ENCODE measurements around the gene CYBC1.

CYBC1 gene

DNA sequence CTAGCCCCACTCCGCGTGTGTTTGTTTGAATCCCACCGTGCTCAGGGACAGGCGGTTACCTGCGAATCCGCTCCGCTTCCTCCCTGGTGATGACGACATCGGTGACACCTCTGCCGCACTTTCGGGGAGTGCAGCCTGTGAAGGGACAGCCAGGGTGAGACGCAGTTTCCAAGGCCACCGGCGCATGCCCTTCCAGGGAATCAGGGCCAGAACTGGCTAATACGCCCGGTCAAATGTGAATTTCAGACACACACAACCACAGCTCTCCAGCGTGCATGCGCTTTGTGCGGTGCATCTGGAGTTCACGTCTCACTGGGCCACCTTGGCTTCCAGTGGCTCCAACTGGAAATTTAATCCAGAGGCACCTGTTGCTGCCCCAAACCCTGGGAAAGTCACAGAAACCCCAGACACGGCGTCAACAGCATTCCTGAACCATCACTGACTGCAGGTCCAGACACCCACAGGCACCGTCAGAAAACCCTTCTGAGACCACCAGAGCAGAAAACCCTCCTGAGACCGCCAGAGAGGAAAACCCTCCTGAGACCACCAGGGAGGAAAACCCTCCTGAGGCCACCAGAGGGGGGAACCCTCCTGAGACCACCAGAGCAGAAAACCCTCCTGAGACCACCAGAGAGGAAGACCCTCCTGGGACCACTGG lies 39.0 kb downstream of the CYBC1 start:
- no peak overlapping the region for H3K9ac ChIP-seq (ENCODE audit: low read depth, low read length)
- no peak overlapping the region for H3K4me2 ChIP-seq (ENCODE audit: low read length)
- no peak overlapping the region for H3K4me3 ChIP-seq (ENCODE audit: low read length)
- no peaks in the 10 kb centered on the region for H3K36me3 ChIP-seq (ENCODE audit: insufficient read depth, low read length)
- no peaks in the 10 kb centered on the region for H3K27me3 ChIP-seq (ENCODE audit: control insufficient read depth, insufficient read depth, low read length)
- H3K9me3 ChIP-seq (replicated peaks; ENCODE audit: low read length): no peaks in the 10 kb centered on the region
- peaks cover 25% of the 10 kb centered on the region for H3K4me1 ChIP-seq (ENCODE audit: control insufficient read depth, insufficient read depth, low read length)

DNA sequence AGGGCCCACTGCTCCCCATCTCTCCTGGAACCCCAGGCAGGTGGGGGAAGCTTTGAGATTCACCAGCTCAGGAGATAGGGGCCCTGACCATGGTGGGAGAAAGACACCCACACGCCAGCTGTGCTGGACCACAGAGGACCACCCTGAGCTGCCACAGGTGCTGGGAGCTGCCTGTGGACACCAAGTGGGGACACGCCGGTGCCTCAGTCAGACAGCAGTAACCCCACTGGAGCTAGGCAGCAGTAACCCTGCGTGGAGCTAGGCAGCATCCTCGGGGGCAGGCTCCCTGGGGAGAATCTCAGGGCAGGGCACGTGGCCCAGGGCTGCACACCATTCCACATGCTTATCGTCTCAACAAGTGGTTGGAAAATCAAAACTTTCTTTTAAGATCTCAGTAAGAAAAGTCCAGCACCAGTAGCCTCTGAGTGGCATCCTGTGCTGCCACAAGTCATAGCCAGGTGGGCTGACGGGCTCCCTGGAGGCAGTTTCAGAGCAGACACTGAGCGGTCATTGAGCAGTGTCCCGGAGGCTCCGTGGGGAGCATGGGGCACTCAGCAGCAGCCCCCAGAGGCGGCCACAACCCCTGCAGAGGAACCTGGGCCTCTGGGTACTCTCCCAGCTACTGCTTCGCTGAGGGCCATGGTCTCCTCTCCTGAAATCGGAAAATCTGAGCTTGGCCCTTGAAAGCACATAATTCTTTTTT lies 40.4 kb downstream of the CYBC1 start:
- no peaks in the 10 kb centered on the region for H3K9me3 ChIP-seq (replicated peaks; ENCODE audit: low read length)
- no peak overlapping the region for H3K9ac ChIP-seq (ENCODE audit: low read depth, low read length)
- no peak overlapping the region for H3K4me2 ChIP-seq (ENCODE audit: low read length)
- peaks cover 26% of the 10 kb centered on the region for H3K4me1 ChIP-seq (ENCODE audit: control insufficient read depth, insufficient read depth, low read length)
- peaks cover 2% of the 10 kb centered on the region for H3K36me3 ChIP-seq (ENCODE audit: insufficient read depth, low read length)
- no peak overlapping the region for H3K4me3 ChIP-seq (ENCODE audit: low read length)
- H3K27me3 ChIP-seq (ENCODE audit: control insufficient read depth, insufficient read depth, low read length): no peaks in the 10 kb centered on the region

DNA sequence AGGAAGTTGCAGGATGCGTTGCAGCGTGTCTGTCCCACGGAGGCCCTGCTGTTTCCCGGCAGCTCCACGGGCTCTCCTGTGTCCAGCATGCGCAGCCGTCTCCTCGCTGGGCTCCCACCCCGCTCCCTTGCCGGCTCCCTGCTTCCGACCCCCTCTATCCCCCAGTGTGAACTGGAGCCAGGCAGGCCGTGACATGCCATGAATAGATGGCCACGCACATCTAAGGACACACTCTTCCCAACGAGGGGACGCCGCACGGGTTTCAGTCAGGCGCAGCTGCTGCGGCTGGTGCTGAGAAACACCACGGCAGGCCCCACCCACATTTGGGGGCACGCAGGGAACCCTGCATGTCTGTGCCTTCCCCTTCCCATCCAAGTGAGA lies 41.6 kb downstream of the CYBC1 start:
- Histone ChIP-seq H3K4me3 (ENCODE audit: low read length) (no peak overlapping the region), H3K4me2 (ENCODE audit: low read length) (no peak overlapping the region), H3K27me3 (ENCODE audit: control insufficient read depth, insufficient read depth, low read length) (no peaks in the 10 kb centered on the region), H3K9ac (ENCODE audit: low read depth, low read length) (no peak overlapping the region), H3K36me3 (ENCODE audit: insufficient read depth, low read length) (peaks cover 5% of the 10 kb centered on the region), H3K4me1 (ENCODE audit: control insufficient read depth, insufficient read depth, low read length) (peaks cover 26% of the 10 kb centered on the region), H3K9me3 (replicated peaks; ENCODE audit: low read length) (no peaks in the 10 kb centered on the region)

- H3K4me2 ChIP-seq (ENCODE audit: low read length): no peak overlapping the region
- H3K27me3 ChIP-seq (ENCODE audit: control insufficient read depth, insufficient read depth, low read length): no peaks in the 10 kb centered on the region
- H3K4me1 ChIP-seq (ENCODE audit: control insufficient read depth, insufficient read depth, low read length): peaks cover 26% of the 10 kb centered on the region
- H3K9ac ChIP-seq (ENCODE audit: low read depth, low read length): no peak overlapping the region
- no peaks in the 10 kb centered on the region for H3K9me3 ChIP-seq (replicated peaks; ENCODE audit: low read length)
- no peak overlapping the region for H3K4me3 ChIP-seq (ENCODE audit: low read length)
- H3K36me3 ChIP-seq (ENCODE audit: insufficient read depth, low read length): peaks cover 5% of the 10 kb centered on the region
Measured at GRCh38 chr17:82408288-82408937, 42.1 kb downstream of the CYBC1 start.

- no peaks in the 10 kb centered on the region for H3K27me3 ChIP-seq (ENCODE audit: control insufficient read depth, insufficient read depth, low read length)
- no peaks in the 10 kb centered on the region for H3K9me3 ChIP-seq (replicated peaks; ENCODE audit: low read length)
- H3K4me1 ChIP-seq (ENCODE audit: control insufficient read depth, insufficient read depth, low read length): peaks cover 26% of the 10 kb centered on the region
- H3K4me3 ChIP-seq (ENCODE audit: low read length): no peak overlapping the region
- peaks cover 5% of the 10 kb centered on the region for H3K36me3 ChIP-seq (ENCODE audit: insufficient read depth, low read length)
- peak overlapping the region; percentile 33 for H3K4me2 ChIP-seq (ENCODE audit: low read length)
- no peak overlapping the region for H3K9ac ChIP-seq (ENCODE audit: low read depth, low read length)
Measured at GRCh38 chr17:82407255-82407654, 43.3 kb downstream of the CYBC1 start.

GRCh38 chr17:82406131-82406671 lies 44.4 kb downstream of the CYBC1 start:
- Histone ChIP-seq H3K4me3 (ENCODE audit: low read length) (no peak overlapping the region), H3K4me2 (ENCODE audit: low read length) (no peak overlapping the region), H3K27me3 (ENCODE audit: control insufficient read depth, insufficient read depth, low read length) (no peaks in the 10 kb centered on the region), H3K9me3 (replicated peaks; ENCODE audit: low read length) (no peaks in the 10 kb centered on the region), H3K36me3 (ENCODE audit: insufficient read depth, low read length) (peaks cover 5% of the 10 kb centered on the region), H3K4me1 (ENCODE audit: control insufficient read depth, insufficient read depth, low read length) (peaks cover 26% of the 10 kb centered on the region), H3K9ac (ENCODE audit: low read depth, low read length) (no peak overlapping the region)

GRCh38 chr17:82405051-82405450 lies 45.5 kb downstream of the CYBC1 start:
- Histone ChIP-seq H3K4me2 (ENCODE audit: low read length) (no peak overlapping the region), H3K27me3 (ENCODE audit: control insufficient read depth, insufficient read depth, low read length) (no peaks in the 10 kb centered on the region), H3K4me1 (ENCODE audit: control insufficient read depth, insufficient read depth, low read length) (peaks cover 35% of the 10 kb centered on the region), H3K9ac (ENCODE audit: low read depth, low read length) (no peak overlapping the region), H3K36me3 (ENCODE audit: insufficient read depth, low read length) (peaks cover 5% of the 10 kb centered on the region), H3K9me3 (replicated peaks; ENCODE audit: low read length) (no peaks in the 10 kb centered on the region), H3K4me3 (ENCODE audit: low read length) (no peak overlapping the region)

DNA sequence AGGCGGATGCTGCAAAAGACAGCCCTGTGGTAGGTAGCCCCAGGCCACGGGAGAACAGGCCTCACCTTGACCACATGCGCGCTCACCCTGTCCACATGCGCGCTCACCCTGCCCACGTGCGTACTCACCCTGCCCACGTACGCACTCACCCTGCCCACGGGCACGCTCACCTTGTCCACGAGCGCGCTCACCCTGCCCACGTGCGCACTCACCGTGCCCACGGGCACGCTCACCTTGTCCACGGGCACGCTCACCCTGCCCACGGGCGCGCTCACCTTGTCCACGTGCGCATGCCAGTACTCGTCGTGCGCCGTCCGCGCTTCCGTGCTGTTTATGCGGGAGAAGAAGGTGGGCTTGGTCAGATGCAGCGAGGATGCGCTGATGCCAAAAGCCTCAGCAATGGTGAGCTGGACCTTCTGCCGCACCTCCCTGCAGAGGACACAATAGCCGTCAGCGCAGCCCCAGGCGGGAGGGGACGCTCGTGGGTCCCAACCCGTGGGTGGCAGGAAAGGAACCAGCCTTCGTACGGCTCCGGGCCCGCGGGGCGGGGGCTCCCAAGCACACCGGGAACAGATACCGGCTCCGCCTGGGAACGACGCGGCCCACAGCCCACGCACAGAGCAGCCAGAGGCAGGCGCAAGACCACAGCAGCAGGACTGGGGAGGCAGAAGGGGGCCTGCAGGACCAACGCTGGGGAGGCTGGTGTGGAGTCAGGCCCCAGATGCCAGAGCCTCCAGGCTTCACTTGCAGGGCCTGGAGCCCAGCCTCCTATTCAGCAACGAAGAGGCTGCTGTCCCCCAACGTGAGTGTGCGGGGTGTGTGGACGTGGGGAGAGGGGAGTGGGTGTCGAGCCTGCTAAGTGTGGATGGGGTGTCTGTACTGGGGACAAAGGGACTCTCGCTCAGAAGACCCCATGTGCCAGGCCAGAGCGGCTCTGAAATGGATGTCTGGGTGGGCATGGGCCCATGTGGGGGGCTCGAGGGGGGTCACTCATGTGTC lies 46.6 kb downstream of the CYBC1 start:
- Histone ChIP-seq H3K4me3 (ENCODE audit: low read length) (no peak overlapping the region), H3K9ac (ENCODE audit: low read depth, low read length) (no peak overlapping the region), H3K4me1 (ENCODE audit: control insufficient read depth, insufficient read depth, low read length) (peaks cover 45% of the 10 kb centered on the region), H3K9me3 (replicated peaks; ENCODE audit: low read length) (no peaks in the 10 kb centered on the region), H3K4me2 (ENCODE audit: low read length) (no peak overlapping the region), H3K36me3 (ENCODE audit: insufficient read depth, low read length) (peaks cover 5% of the 10 kb centered on the region), H3K27me3 (ENCODE audit: control insufficient read depth, insufficient read depth, low read length) (no peaks in the 10 kb centered on the region)

DNA sequence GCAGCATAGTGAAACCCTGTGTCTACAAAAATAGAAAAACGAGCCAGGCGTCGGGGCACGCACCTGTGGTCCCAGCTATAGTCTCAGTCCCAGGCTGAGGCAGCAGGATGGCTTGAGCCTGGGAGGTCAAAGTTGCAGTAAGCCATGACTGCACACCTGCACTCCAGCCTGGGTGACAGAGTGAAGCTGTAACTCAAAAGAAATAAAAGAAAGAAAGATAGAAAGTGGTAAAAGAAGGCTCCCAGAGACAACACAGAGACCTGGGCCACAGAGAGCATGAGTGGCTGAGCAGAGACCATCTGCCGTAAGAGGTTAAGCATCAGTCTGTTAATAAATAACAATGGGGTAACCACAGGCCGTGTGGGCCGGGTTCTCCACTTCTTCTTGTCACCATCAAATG lies 47.7 kb downstream of the CYBC1 start:
- Histone ChIP-seq H3K36me3 (ENCODE audit: insufficient read depth, low read length) (peaks cover 5% of the 10 kb centered on the region), H3K27me3 (ENCODE audit: control insufficient read depth, insufficient read depth, low read length) (no peaks in the 10 kb centered on the region), H3K4me1 (ENCODE audit: control insufficient read depth, insufficient read depth, low read length) (peaks cover 41% of the 10 kb centered on the region), H3K9ac (ENCODE audit: low read depth, low read length) (no peak overlapping the region), H3K4me3 (ENCODE audit: low read length) (no peak overlapping the region), H3K4me2 (ENCODE audit: low read length) (no peak overlapping the region), H3K9me3 (replicated peaks; ENCODE audit: low read length) (no peaks in the 10 kb centered on the region)

- Histone ChIP-seq H3K4me1 (ENCODE audit: control insufficient read depth, insufficient read depth, low read length) (peaks cover 45% of the 10 kb centered on the region), H3K27me3 (ENCODE audit: control insufficient read depth, insufficient read depth, low read length) (no peaks in the 10 kb centered on the region), H3K9ac (ENCODE audit: low read depth, low read length) (peak overlapping the region; percentile 59), H3K4me2 (ENCODE audit: low read length) (peak overlapping the region; percentile 59), H3K36me3 (ENCODE audit: insufficient read depth, low read length) (peaks cover 3% of the 10 kb centered on the region), H3K9me3 (replicated peaks; ENCODE audit: low read length) (no peaks in the 10 kb centered on the region), H3K4me3 (ENCODE audit: low read length) (no peak overlapping the region)
Measured at GRCh38 chr17:82400830-82401229, 49.7 kb downstream of the CYBC1 start.

- Histone ChIP-seq H3K9ac (ENCODE audit: low read depth, low read length) (no peak overlapping the region), H3K36me3 (ENCODE audit: insufficient read depth, low read length) (peaks cover 3% of the 10 kb centered on the region), H3K4me2 (ENCODE audit: low read length) (peak overlapping the region; percentile 59), H3K4me3 (ENCODE audit: low read length) (no peak overlapping the region), H3K27me3 (ENCODE audit: control insufficient read depth, insufficient read depth, low read length) (no peaks in the 10 kb centered on the region), H3K9me3 (replicated peaks; ENCODE audit: low read length) (no peaks in the 10 kb centered on the region), H3K4me1 (ENCODE audit: control insufficient read depth, insufficient read depth, low read length) (peaks cover 45% of the 10 kb centered on the region)
Measured at GRCh38 chr17:82400206-82400605, 50.3 kb downstream of the CYBC1 start.

Measured in skeletal muscle satellite cell (primary cell).